GM18520 (cell line): ENCODE measurements around the gene MT1X.
"Not testable (repeated sequence)": the region's sequence is repeated elsewhere in the genome, so short reads cannot be mapped to it uniquely, and the experiment has no call there.

Experiments used
- ATAC-seq: cut with Tn5 transposase; IDR thresholded peaks from one replicate; pipeline ENCODE4 v1.9.1; 2021; ENCODE audit not compliant: unreplicated experiment

MT1X gene

GRCh38 chr16:56708525-56709442 lies 26.5 kb downstream of the MT1X start:
- ATAC-seq = no peak

GRCh38 chr16:56709443-56710040 lies 27.3 kb downstream of the MT1X start:
- ATAC-seq = no peak

- ATAC-seq = no peak
These were observed 28.0 kb downstream of the MT1X start for GRCh38 chr16:56710181-56710737.

DNA sequence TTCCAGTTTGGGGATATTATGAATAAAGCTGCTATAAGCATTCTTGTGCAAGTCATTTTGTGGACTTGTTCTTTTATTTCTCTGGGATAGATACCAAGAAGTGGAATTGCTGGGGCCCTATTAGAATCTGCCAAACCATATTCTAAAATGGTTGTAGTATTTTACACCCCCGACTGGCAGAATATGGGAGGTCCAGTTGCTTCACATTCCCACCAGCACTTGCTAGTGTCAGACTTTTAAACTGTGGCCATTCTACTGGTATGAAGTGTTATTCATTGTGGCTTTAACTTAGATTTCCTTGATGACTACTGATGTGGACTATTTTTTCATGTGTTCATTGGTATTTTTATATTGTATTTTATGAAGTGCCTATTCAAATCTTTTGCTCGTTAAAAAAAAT lies 29.6 kb downstream of the MT1X start:
- no peak for ATAC-seq

DNA sequence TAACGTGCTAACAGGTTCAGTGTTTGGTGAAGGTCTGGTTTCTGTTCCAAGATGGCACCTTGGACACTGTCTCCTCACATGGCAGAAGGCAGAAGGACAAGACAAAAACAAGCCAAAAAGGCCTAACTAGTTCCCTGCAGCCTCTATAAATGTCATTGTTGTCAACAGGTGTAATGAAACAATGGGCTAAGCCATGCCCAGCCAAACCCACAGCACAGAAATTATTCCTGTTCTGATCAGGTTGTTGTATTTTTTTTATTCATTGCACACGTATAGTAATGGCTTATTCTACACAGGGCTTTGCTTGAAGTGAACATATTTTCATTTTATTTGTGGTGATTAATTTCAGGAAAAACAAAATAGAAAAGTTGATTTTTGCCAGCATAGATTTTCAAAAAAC lies 31.5 kb downstream of the MT1X start:
- ATAC-seq = no peak

DNA sequence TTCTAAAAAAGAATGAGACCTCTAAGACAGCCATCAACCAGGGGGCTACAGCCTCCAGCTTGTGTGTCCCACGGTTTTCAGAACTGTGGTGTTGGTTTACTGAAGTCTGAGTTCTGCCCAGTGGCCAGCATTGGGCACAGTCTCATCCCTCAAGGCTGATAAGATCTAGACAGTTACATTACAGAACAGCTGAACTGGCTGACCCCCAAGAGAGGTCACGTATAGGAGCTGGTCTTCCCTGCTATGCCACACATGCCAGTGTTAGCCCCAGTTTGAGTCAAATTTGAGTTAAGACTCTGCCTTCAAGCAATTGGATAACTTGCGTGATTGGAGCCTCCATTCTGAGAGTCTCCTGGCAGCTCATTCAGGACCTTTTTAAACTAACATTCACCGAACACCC lies 32.9 kb downstream of the MT1X start:
- no peak for ATAC-seq

DNA sequence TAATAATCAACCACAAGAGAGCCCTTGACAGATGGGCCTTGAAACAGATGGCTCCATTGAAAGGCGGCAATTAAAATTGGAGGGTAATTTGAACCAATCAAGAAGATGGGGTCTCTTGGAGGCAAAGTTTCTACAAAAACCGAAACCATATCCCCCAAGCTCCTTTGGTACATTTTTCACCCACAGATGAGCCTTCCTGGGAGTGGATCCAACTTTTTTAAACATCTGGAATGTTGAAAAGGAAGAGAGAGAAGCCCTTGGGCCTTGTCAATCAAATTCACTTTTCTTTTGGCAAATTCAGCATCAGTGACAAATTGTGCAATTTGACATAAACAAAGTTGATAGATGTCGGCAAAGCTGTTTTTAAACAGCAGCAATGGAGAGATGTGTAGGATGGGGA lies 34.5 kb downstream of the MT1X start:
- ATAC-seq = no peak

GRCh38 chr16:56717532-56717931 lies 35.3 kb downstream of the MT1X start:
- ATAC-seq = not testable (repeated sequence)

- no peak for ATAC-seq
These were observed 40.1 kb downstream of the MT1X start for GRCh38 chr16:56722200-56722842.

- no peak for ATAC-seq
These were observed 41.9 kb downstream of the MT1X start for GRCh38 chr16:56724191-56724590.

- no peak for ATAC-seq
These were observed 44.0 kb downstream of the MT1X start for GRCh38 chr16:56726283-56726682.

DNA sequence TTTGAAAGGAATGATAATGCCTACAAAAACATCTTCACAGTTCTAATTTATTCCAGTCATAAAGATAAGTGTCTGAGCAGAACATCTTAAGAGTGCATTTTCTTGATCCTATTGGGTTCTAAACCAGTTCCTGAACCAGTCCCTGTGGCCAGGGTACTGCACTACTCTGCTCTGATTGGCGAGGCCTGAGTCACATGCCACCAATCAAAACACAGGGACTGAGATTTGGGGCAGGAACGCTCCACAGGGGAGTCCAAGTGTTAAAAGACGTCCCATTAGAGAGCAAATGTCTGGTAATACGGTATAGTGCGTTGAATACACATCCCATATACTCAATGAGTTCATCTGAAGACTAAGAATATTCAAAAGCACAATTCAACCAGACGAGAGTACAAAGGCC lies 44.7 kb downstream of the MT1X start:
- no peak for ATAC-seq

GRCh38 chr16:56728027-56728426 lies 45.8 kb downstream of the MT1X start:
- ATAC-seq = no peak

GRCh38 chr16:56728980-56729734 lies 46.9 kb downstream of the MT1X start:
- no peak for ATAC-seq

DNA sequence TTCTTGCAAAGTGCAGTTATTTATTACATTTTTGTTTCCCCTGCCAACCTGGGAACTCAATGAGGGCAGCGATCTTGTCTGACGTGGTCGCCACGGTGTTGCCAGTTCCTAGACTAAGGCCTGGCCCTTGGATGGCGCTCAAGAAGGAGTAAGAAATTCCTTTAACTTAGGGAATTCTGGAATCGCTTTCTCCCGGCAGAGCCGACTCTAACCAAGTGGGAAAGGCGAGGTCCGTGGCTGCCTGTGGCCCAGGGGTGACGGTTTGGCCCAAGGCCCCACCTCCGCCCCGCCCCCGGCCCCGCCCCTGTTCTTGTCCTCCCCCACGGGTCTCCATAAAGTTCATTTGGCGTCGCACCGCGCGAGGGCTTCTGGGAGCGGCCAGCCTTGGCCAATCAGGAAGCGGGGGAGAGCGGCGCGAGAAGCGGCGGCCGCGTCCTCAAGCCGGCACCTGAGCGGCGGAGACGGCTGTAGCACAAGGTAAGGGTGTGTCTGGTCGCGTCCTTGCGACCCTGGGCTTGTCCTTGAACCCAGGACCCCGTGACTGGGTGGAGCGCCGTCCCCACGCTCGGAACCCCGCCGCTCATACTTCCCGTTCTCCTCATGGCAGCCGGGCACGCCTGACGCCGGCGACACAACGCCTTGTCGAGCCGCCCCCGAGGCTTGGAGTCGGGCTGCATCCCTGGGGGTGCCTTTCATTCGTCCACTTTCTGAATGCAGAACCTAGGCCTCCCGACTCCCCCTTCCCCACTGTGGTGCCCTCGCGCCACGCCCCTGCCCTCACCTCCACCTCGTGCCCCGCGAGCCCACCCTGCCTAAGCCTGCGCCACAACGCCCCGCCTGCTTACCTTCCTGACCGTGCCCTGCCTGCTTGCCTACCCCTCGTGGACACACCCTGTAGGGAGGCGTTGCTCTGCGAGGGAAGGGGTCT lies 47.7 kb downstream of the MT1X start, which contains the start of gene NUP93:
NUP93 (plus strand) TSS at position 395 of the 928 bp plus-strand sequence. CDS start 18,119 bp downstream, outside the sequence.
- ATAC-seq = peak; percentile 59

GRCh38 chr16:56732366-56732765 lies 50.1 kb downstream of the MT1X start:
- ATAC-seq = peak; percentile 37

GRCh38 chr16:56732832-56733231 lies 50.6 kb downstream of the MT1X start:
- ATAC-seq = peak; percentile 54
